ENCODE data around the gene HSPA8.

GRCh38 chr11:123047947-123048293, 14.0 kb downstream of the HSPA8 start:
- TF ChIP-seq CTCF (IDR thresholded peaks at IDR 0.05) (no peak), EZH2phosphoT487 (IDR thresholded peaks at IDR 0.05) (no peak), EZH2 (IDR thresholded peaks at IDR 0.05) (no peak)
